Uterus (tissue), 4 donors: Measurements from ENCODE around the gene KCNQ1OT1. TPM values are rescaled to one million over a fixed set of nuclear protein-coding genes. Genes with fewer than 3 reads are reported as not detected.

Experiments
- DNase-seq, 2 donors: peaks; one replicate each; pipeline ENCODE4 v3.0.0-alpha.2; 2019 to 2020
- H3K27ac ChIP-seq, 2 donors: fragments of 200-600 bp; sonication (generic); 1 replicate in 1 of 2; 2 replicates in 1 of 2; pipeline ENCODE4 v1.5.1; 2016 to 2018
- H3K27me3 ChIP-seq, 2 donors: fragments of 200-600 bp; sonication (generic); one replicate each; pipeline ENCODE4 v1.5.1; 2018 to 2019; ENCODE audit warnings: control low read depth in 1 of 2
- H3K36me3 ChIP-seq, 2 donors: fragments of 200-600 bp; sonication (generic); one replicate each; pipeline ENCODE4 v1.5.1; 2019; ENCODE audit warnings: control low read depth in 1 of 2
- H3K4me1 ChIP-seq, 2 donors: fragments of 200-600 bp; sonication (generic); one replicate each; pipeline ENCODE4 v1.5.1; 2018 to 2019; ENCODE audit warnings: control low read depth in 1 of 2
- H3K4me3 ChIP-seq, 2 donors: fragments of 200-600 bp; sonication (generic); 1 replicate in 1 of 2; 2 replicates in 1 of 2; pipeline ENCODE4 v1.5.1; 2018 to 2019; ENCODE audit warnings: mild to moderate bottlenecking in 1 of 2
- H3K9me3 ChIP-seq, 2 donors: fragments of 200-600 bp; sonication (generic); one replicate each; pipeline ENCODE4 v1.5.1; 2019; ENCODE audit warnings: control low read depth in 1 of 2
- POLR2A ChIP-seq, 2 donors: fragments of 450-650 bp; IDR thresholded peaks; one replicate each; pipeline ENCODE4 v1.6.1; 2016; ENCODE audit warnings: antibody characterized with exemption in 2 of 2, mild to moderate bottlenecking in 1 of 2, moderate library complexity in 1 of 2
- intact Hi-C: fragments of 100-400 bp; cut with DNase I; formaldehyde crosslinking; loops from one replicate; pipeline ENCODE4 v1.15.1; 2023; ENCODE audit warnings: low total_unique reads
- total RNA-seq, 4 donors: library from RNA; depleted of rRNA in 3 of 4; stranded (reverse); fragments of >200 nt in 3 of 4; gene quantifications; one replicate each; pipeline versions ENCODE4 v1.1.0 to v1.2.4, GENCODE V29; 2014 to 2023
- TF ChIP-seq, protein P1 (sequence below), 4 experiments: fragments of 200-600 bp in 2 of 4; fragments of 450-650 bp in 2 of 4; sonication (generic) in 2 of 4; IDR thresholded peaks; one replicate each; pipeline ENCODE4 v1.5.1; 2016 to 2019; ENCODE audit warnings: antibody characterized with exemption in 4 of 4, mild to moderate bottlenecking in 2 of 4, moderate library complexity in 1 of 4
- donor health status: DM: yes; HTN: yes; CAD: no.

The KCNQ1OT1 gene
- total RNA-seq, 4 donors from 2014 or later: 2.6 to 19.4 (median 10.9) TPM

DNA sequence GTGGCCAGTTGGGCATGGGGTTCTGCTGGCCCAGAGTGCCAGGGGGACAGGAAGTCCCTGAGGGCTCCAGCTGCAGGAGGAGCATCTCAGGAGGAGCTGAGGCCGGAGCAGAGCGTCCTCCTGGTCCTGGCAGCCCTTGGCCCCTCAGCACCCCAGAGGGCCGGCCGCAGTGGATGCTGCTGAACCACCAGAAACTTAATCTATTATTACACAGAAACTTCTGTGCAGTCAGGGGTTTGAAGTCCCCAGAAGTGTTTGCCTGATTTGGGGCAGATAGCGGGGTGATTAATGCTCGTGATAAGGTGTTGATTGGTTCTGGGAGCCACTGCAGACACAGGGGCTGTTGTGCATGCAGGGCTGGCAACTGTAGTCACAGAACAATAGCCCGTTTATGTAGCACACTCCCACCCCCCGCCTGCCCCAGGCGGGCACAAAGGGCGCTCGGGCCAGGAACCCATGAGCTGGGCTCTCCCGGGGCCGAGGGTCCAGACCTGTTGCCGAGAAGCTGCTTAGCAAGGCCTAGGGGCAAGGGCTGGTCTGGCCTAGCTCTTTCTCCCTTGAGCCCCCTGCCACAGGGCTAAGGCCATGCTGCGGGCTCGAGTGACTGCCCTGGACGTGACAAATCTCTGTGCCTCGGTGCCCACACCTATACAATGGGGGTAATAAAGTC, 29.0 kb upstream of the KCNQ1OT1 start:
- DNase-seq: no peak
- Histone ChIP-seq H3K36me3 (no peaks in the 10 kb centered on the region), H3K9me3 (no peaks in the 10 kb centered on the region), H3K27me3 (no peaks in the 10 kb centered on the region), H3K4me1 (no peaks in the 10 kb centered on the region), H3K4me3 (no peak overlapping the region), H3K27ac (no peak overlapping the region)
- TF ChIP-seq, protein P1, sequence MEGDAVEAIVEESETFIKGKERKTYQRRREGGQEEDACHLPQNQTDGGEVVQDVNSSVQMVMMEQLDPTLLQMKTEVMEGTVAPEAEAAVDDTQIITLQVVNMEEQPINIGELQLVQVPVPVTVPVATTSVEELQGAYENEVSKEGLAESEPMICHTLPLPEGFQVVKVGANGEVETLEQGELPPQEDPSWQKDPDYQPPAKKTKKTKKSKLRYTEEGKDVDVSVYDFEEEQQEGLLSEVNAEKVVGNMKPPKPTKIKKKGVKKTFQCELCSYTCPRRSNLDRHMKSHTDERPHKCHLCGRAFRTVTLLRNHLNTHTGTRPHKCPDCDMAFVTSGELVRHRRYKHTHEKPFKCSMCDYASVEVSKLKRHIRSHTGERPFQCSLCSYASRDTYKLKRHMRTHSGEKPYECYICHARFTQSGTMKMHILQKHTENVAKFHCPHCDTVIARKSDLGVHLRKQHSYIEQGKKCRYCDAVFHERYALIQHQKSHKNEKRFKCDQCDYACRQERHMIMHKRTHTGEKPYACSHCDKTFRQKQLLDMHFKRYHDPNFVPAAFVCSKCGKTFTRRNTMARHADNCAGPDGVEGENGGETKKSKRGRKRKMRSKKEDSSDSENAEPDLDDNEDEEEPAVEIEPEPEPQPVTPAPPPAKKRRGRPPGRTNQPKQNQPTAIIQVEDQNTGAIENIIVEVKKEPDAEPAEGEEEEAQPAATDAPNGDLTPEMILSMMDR (IDR thresholded peaks at IDR 0.05): no peak
- TF ChIP-seq POLR2A (IDR thresholded peaks at IDR 0.05): no peak
- intact Hi-C loops: no loop called here

DNA sequence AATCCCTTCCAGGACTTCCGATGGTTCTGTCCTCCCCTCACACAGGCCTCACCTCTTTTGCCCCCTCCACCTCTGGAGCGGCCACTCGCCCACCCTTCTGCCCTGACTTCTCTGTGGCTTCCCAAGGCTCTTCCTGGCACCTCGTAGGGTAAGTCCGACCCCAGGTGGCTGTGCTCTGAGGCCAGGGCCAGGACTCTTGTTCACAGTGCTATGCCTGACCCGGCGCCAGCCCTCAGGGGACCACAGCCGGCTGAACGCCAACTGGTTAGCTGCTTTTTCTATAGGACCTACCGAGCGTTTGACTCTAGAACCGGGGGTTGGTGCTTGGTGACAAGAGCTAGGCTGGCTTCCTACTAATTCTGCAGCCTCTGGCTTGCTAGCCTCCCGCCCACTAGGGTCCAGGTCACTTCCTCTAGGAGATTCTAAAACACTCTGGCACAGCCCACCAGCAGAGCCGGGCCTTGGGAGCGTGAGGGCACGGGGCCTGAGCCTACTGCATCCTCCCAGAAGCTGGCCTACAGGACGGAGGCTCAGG, 28.4 kb upstream of the KCNQ1OT1 start:
- no peaks in the 10 kb centered on the region for H3K36me3 ChIP-seq
- no peak overlapping the region for H3K27ac ChIP-seq
- no peak overlapping the region for H3K4me3 ChIP-seq
- TF ChIP-seq POLR2A (IDR thresholded peaks at IDR 0.05): no peak
- TF ChIP-seq, protein P1 (IDR thresholded peaks at IDR 0.05): no peak
- no peaks in the 10 kb centered on the region for H3K4me1 ChIP-seq
- H3K27me3 ChIP-seq: no peaks in the 10 kb centered on the region
- no peak for DNase-seq
- intact Hi-C loops: no loop called here
- H3K9me3 ChIP-seq: no peaks in the 10 kb centered on the region

DNA sequence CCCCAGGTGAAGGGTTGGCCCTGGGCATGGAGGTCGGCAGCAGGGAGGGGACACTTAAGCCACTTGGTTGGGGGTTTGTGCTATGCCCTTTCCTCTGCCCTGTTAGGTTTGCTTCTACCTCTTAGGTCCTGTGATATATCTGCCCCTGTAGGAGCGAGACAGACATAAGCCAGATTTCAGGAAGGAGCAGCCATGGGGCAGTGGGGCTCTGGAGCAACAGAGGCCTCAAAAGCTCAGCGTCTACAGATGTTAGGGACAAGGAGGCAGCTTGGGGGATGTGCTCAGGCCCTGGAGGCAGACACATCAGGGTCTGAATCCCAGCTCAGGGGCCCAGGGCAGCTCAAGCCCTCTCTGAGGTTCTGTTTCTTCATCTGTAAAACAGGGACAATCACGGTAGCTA, 27.2 kb upstream of the KCNQ1OT1 start:
- Histone ChIP-seq H3K27me3 (no peaks in the 10 kb centered on the region), H3K27ac (peak overlapping the region in 1 of 2 donors; percentile 67), H3K36me3 (no peaks in the 10 kb centered on the region), H3K9me3 (no peaks in the 10 kb centered on the region), H3K4me3 (no peak overlapping the region), H3K4me1 (no peaks in the 10 kb centered on the region)
- TF ChIP-seq, protein P1 (IDR thresholded peaks at IDR 0.05): no peak
- no peak for DNase-seq
- intact Hi-C loops: no loop called here

DNA sequence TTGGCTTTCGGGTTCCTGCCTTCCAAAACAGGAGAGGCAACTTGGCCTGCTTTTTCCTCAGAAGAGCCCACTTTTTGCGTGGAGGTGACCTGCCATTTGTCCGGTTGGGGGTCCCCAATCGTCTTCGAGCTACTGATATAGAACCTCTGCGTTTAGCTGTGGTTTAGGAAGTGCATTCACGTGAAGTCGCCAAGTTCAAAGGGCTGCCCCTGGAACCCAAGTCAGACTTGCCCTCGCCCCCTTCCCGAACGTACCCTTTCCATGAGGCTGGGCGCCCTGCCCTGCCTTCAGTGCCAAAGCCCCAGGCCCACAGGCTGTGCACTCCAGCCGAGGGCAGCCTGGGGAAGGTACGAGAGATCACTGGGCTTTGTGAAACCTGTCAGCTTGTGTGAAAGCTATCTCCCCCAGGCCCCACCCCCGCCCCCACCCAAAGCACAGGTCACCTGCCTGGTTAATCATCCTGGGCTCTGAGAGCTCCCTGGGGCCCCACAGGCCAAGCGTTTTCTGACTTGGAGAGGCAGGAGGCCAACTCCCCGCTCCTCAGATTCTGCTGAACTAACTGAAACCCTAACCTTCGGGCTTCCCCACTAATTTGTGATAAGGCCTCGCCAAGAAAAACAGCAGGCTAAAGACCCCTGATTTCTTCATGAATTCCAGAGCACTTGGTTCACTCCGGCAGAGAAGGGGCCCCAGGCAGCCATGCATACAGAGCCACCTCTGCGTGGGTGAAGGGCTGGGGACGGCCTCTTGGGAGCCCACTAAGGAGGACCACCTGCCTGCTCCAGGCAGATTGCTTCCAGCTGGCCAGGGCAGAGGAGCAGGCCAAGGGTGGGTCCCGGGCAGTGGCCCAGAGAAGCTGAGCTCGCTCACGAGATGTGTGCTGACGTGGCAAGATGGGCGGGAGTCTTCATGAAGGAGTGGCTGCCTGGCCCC, 25.8 kb upstream of the KCNQ1OT1 start:
- H3K27me3 ChIP-seq: no peaks in the 10 kb centered on the region
- no peaks in the 10 kb centered on the region for H3K36me3 ChIP-seq
- TF ChIP-seq, protein P1 (IDR thresholded peaks at IDR 0.05): no peak
- TF ChIP-seq POLR2A (IDR thresholded peaks at IDR 0.05): no peak
- H3K4me1 ChIP-seq: no peaks in the 10 kb centered on the region
- peak; percentile 81 to 92 for DNase-seq
- intact Hi-C loops: no loop called here
- H3K4me3 ChIP-seq: no peak overlapping the region
- peak overlapping the region; percentile 60 to 67 for H3K27ac ChIP-seq
- no peaks in the 10 kb centered on the region for H3K9me3 ChIP-seq
